CD14-positive monocyte (primary cell): ENCODE results near the gene FRMD7. TPM values are rescaled to one million over a fixed set of nuclear protein-coding genes. Genes with fewer than 3 reads are reported as not detected.

Source experiments
- DNase-seq, 3 donors: peaks; one replicate each; pipeline ENCODE4 v3.0.0-alpha.2; 2011 to 2022
- H2AFZ ChIP-seq: 2 replicates; pipeline ENCODE4 v1.6.0; 2012; ENCODE audit warnings: mild to moderate bottlenecking, low read depth, low read length, inconsistent platforms; ENCODE audit not compliant: insufficient read depth, poor library complexity, severe bottlenecking
- H3K27ac ChIP-seq, 2 donors: 1 replicate in 1 of 2; 2 replicates in 1 of 2; pipeline ENCODE4 v1.5.1; 2012 to 2013; ENCODE audit warnings: low read length in 2 of 2, control low read depth in 1 of 2, inconsistent platforms in 1 of 2, low read depth in 1 of 2, mild to moderate bottlenecking in 1 of 2
- H3K27me3 ChIP-seq, 2 donors: one replicate each; pipeline versions ENCODE4 v1.6.0 to v1.6.1; 2011 to 2013; ENCODE audit warnings: low read length in 2 of 2; ENCODE audit not compliant: control insufficient read depth in 2 of 2, insufficient read depth in 2 of 2
- H3K36me3 ChIP-seq, 2 donors: replicated peaks in 1 of 2; 1 replicate in 1 of 2; 2 replicates in 1 of 2; pipeline versions ENCODE4 v1.5.1 to v1.6.1; 2012 to 2013; ENCODE audit warnings: low read length in 2 of 2, control low read depth in 1 of 2, inconsistent platforms in 1 of 2, mild to moderate bottlenecking in 1 of 2; ENCODE audit not compliant: insufficient read depth in 2 of 2, control insufficient read depth in 1 of 2
- H3K4me1 ChIP-seq, 2 donors: 1 replicate in 1 of 2; 2 replicates in 1 of 2; pipeline versions ENCODE4 v1.5.1 to v1.6.1; 2012 to 2013; ENCODE audit warnings: low read length in 2 of 2, control low read depth in 1 of 2, inconsistent platforms in 1 of 2, mild to moderate bottlenecking in 1 of 2, moderate library complexity in 1 of 2; ENCODE audit not compliant: insufficient read depth in 2 of 2, control insufficient read depth in 1 of 2
- H3K4me2 ChIP-seq: replicated peaks from 2 replicates; pipeline ENCODE3; 2012; ENCODE audit warnings: low read length, moderate library complexity, mild to moderate bottlenecking; ENCODE audit not compliant: poor library complexity, severe bottlenecking; ENCODE audit errors: extremely low read depth
- H3K4me3 ChIP-seq, 3 experiments: fragments of 200-600 bp in 1 of 3; sonication (generic) in 1 of 3; replicated peaks in 1 of 3; 1 replicate in 2 of 3; 2 replicates in 1 of 3; pipeline ENCODE4 v1.5.1; 2011 to 2013; ENCODE audit warnings: low read length in 3 of 3, mild to moderate bottlenecking in 3 of 3, control low read depth in 2 of 3, low read depth in 2 of 3, inconsistent platforms in 1 of 3, moderate library complexity in 1 of 3
- H3K79me2 ChIP-seq: 2 replicates; pipeline ENCODE4 v1.6.0; 2012; ENCODE audit warnings: mild to moderate bottlenecking, control low read depth, inconsistent platforms, low read length, moderate library complexity; ENCODE audit not compliant: insufficient read depth
- H3K9ac ChIP-seq: 2 replicates; pipeline ENCODE4 v1.6.0; 2017; ENCODE audit warnings: low read length, mild to moderate bottlenecking; ENCODE audit not compliant: insufficient read depth, poor library complexity, severe bottlenecking
- H3K9me3 ChIP-seq, 2 donors: replicated peaks in 1 of 2; 1 replicate in 1 of 2; 2 replicates in 1 of 2; pipeline versions ENCODE4 v1.5.1 to v1.6.1; 2012 to 2013; ENCODE audit warnings: low read length in 2 of 2, control low read depth in 1 of 2; ENCODE audit not compliant: control insufficient read depth in 1 of 2, insufficient read depth in 1 of 2
- H4K20me1 ChIP-seq: 2 replicates; pipeline ENCODE4 v1.6.0; 2012; ENCODE audit warnings: mild to moderate bottlenecking, low read length, control low read depth, moderate library complexity; ENCODE audit not compliant: insufficient read depth
- H3K27ac Mint-ChIP-seq, 7 donors: one replicate each; pipeline ENCODE4 v1.8.0; 2020; ENCODE audit warnings: mild to moderate bottlenecking in 7 of 7, mixed read lengths in 7 of 7, moderate library complexity in 6 of 7, inconsistent platforms in 2 of 7
- H3K27me3 Mint-ChIP-seq, 3 donors: one replicate each; pipeline ENCODE4 v1.8.0; 2021 to 2022; ENCODE audit warnings: low read depth in 3 of 3, mild to moderate bottlenecking in 3 of 3, mixed read lengths in 3 of 3, moderate library complexity in 3 of 3, inconsistent platforms in 1 of 3
- H3K36me3 Mint-ChIP-seq, 2 donors: one replicate each; pipeline ENCODE4 v1.8.0; 2020; ENCODE audit warnings: mixed read lengths in 2 of 2, inconsistent platforms in 1 of 2, mild to moderate bottlenecking in 1 of 2
- H3K4me1 Mint-ChIP-seq: one replicate; pipeline ENCODE4 v1.8.0; 2020; ENCODE audit warnings: mild to moderate bottlenecking, mixed read lengths
- H3K4me3 Mint-ChIP-seq, 2 donors: one replicate each; pipeline ENCODE4 v1.8.0; 2020; ENCODE audit warnings: mild to moderate bottlenecking in 2 of 2, mixed read lengths in 2 of 2, moderate library complexity in 1 of 2
- H3K9me3 Mint-ChIP-seq, 7 donors: one replicate each; pipeline ENCODE4 v1.8.0; 2020 to 2022; ENCODE audit warnings: mixed read lengths in 7 of 7, mild to moderate bottlenecking in 6 of 7, moderate library complexity in 6 of 7, inconsistent platforms in 2 of 7
- WGBS: methylation state at CpG from one replicate; pipeline ENCODE4 v1.1.5; 2013; ENCODE audit warnings: missing lambda C conversion rate; ENCODE audit not compliant: insufficient coverage; 5-methylcytosine and 5-hydroxymethylcytosine counted together
- intact Hi-C, 2 donors: fragments of 100-400 bp; cut with micrococcal nuclease; formaldehyde crosslinking; loops; one replicate each; pipeline versions ENCODE4 v1.15.0 to v1.15.1; 2023
- polyA plus RNA-seq, 3 donors: library from polyadenylated mRNA; depleted of rRNA in 1 of 3; unstranded in 2 of 3; stranded (reverse) in 1 of 3; fragments of 300-500 nt in 2 of 3; fragments of >200 nt in 1 of 3; fragmentation: Illumina TruSeq in 2 of 3; gene quantifications; 1 replicate in 2 of 3; 2 replicates in 1 of 3; pipeline ENCODE4 v1.2.3, GENCODE V29; 2012 to 2021
- TF ChIP-seq, protein P1 (sequence below): fragments of 200-600 bp; IDR thresholded peaks from one replicate; pipeline ENCODE4 v1.8.0; 2022; ENCODE audit warnings: antibody characterized with exemption, mild to moderate bottlenecking

FRMD7 gene
- polyA plus RNA-seq, 3 donors = not detected

- peaks cover 28% of the 10 kb centered on the region for H3K4me1 Mint-ChIP-seq
- Histone ChIP-seq H3K4me1 (peaks cover 0 to 7% of the 10 kb centered on the region in 2 donors), H4K20me1 (peaks cover 20% of the 10 kb centered on the region), H3K4me3 (no peak overlapping the region), H3K9me3 (no peaks in the 10 kb centered on the region), H2AFZ (no peak overlapping the region), H3K27ac (no peak overlapping the region), H3K79me2 (peaks cover 95% of the 10 kb centered on the region), H3K27me3 (peaks cover 0 to 24% of the 10 kb centered on the region in 2 donors), H3K4me2 (no peak overlapping the region), H3K9ac (no peak overlapping the region), H3K36me3 (no peaks in the 10 kb centered on the region)
- H3K27ac Mint-ChIP-seq = no peak overlapping the region
- H3K4me3 Mint-ChIP-seq = no peak overlapping the region
- H3K27me3 Mint-ChIP-seq = peaks cover 0 to 17% (median 0%) of the 10 kb centered on the region in 3 donors
- TF ChIP-seq, protein P1, sequence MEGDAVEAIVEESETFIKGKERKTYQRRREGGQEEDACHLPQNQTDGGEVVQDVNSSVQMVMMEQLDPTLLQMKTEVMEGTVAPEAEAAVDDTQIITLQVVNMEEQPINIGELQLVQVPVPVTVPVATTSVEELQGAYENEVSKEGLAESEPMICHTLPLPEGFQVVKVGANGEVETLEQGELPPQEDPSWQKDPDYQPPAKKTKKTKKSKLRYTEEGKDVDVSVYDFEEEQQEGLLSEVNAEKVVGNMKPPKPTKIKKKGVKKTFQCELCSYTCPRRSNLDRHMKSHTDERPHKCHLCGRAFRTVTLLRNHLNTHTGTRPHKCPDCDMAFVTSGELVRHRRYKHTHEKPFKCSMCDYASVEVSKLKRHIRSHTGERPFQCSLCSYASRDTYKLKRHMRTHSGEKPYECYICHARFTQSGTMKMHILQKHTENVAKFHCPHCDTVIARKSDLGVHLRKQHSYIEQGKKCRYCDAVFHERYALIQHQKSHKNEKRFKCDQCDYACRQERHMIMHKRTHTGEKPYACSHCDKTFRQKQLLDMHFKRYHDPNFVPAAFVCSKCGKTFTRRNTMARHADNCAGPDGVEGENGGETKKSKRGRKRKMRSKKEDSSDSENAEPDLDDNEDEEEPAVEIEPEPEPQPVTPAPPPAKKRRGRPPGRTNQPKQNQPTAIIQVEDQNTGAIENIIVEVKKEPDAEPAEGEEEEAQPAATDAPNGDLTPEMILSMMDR = no peak
- DNase-seq = no peak
- H3K9me3 Mint-ChIP-seq = no peaks in the 10 kb centered on the region
- 90% methylated on average over 3 of the region's 5 CpGs for WGBS
- peaks cover 0 to 5% of the 10 kb centered on the region in 2 donors for H3K36me3 Mint-ChIP-seq
- intact Hi-C loops = no loop called here
Observed at GRCh38 chrX:132037479-132037993, 90.3 kb downstream of the FRMD7 start.

GRCh38 chrX:132034648-132035047 lies 93.2 kb downstream of the FRMD7 start:
- intact Hi-C loops = no loop called here
- Histone ChIP-seq H3K9ac (no peak overlapping the region), H2AFZ (no peak overlapping the region), H3K27me3 (peaks cover 0 to 18% of the 10 kb centered on the region in 2 donors), H3K9me3 (no peaks in the 10 kb centered on the region), H3K4me1 (peaks cover 0 to 7% of the 10 kb centered on the region in 2 donors), H3K4me2 (no peak overlapping the region), H4K20me1 (peaks cover 20% of the 10 kb centered on the region), H3K27ac (no peak overlapping the region), H3K79me2 (peaks cover 95% of the 10 kb centered on the region), H3K4me3 (no peak overlapping the region), H3K36me3 (no peaks in the 10 kb centered on the region)
- Mint-ChIP-seq H3K27ac (peak overlapping the region in 1 of 7 donors; percentile 21), H3K4me1 (peaks cover 30% of the 10 kb centered on the region), H3K27me3 (peaks cover 0 to 17% (median 0%) of the 10 kb centered on the region in 3 donors), H3K4me3 (no peak overlapping the region), H3K9me3 (no peaks in the 10 kb centered on the region), H3K36me3 (peaks cover 0 to 5% of the 10 kb centered on the region in 2 donors)
- TF ChIP-seq, protein P1 = no peak
- DNase-seq = no peak
- WGBS = 100% methylated on average over 1 of the region's 3 CpGs
